Neutrophil (primary cell): ENCODE results near the gene PTPRN2.

Experiments
- H3K27ac ChIP-seq: fragments of 200-600 bp; sonication (generic); 2 replicates; pipeline ENCODE4 v1.5.1; 2016; ENCODE audit warnings: mild to moderate bottlenecking, moderate library complexity
- H3K27me3 ChIP-seq: fragments of 200-600 bp; sonication (generic); 2 replicates; pipeline ENCODE4 v1.6.0; 2016; ENCODE audit warnings: mild to moderate bottlenecking
- H3K36me3 ChIP-seq: fragments of 200-600 bp; sonication (generic); 2 replicates; pipeline ENCODE4 v1.5.1; 2017
- H3K4me1 ChIP-seq, 2 experiments: fragments of 200-600 bp in 1 of 2; sonication (generic) in 1 of 2; 1 replicate in 1 of 2; 2 replicates in 1 of 2; pipeline versions ENCODE4 v1.5.1 to v1.6.1; 2013 to 2016; ENCODE audit warnings: low read depth in 1 of 2, low read length in 1 of 2, mild to moderate bottlenecking in 1 of 2, moderate library complexity in 1 of 2; ENCODE audit not compliant: control insufficient read depth in 1 of 2, insufficient read depth in 1 of 2
- H3K4me3 ChIP-seq, 2 experiments: fragments of 200-600 bp in 1 of 2; sonication (generic) in 1 of 2; 1 replicate in 1 of 2; 2 replicates in 1 of 2; pipeline ENCODE4 v1.5.1; 2013 to 2016; ENCODE audit warnings: low read depth in 1 of 2, low read length in 1 of 2, mild to moderate bottlenecking in 1 of 2, moderate library complexity in 1 of 2
- H3K9me3 ChIP-seq: fragments of 200-600 bp; sonication (generic); 2 replicates; pipeline ENCODE4 v1.5.1; 2016
- CTCF ChIP-seq: fragments of 200-600 bp; sonication (generic); IDR thresholded peaks from 2 replicates; pipeline ENCODE4 v1.5.1; 2016; ENCODE audit warnings: antibody characterized with exemption

PTPRN2 gene

GRCh38 chr7:158098125-158099030 lies 489.2 kb downstream of the PTPRN2 start:
- Histone ChIP-seq H3K27me3 (no peaks in the 10 kb centered on the region), H3K27ac (no peak overlapping the region), H3K36me3 (no peaks in the 10 kb centered on the region), H3K9me3 (no peaks in the 10 kb centered on the region), H3K4me1 (no peaks in the 10 kb centered on the region), H3K4me3 (no peak overlapping the region)
- no peak for TF ChIP-seq CTCF

GRCh38 chr7:158097453-158098124 lies 490.0 kb downstream of the PTPRN2 start:
- Histone ChIP-seq H3K4me1 (no peaks in the 10 kb centered on the region), H3K36me3 (no peaks in the 10 kb centered on the region), H3K4me3 (no peak overlapping the region), H3K27me3 (no peaks in the 10 kb centered on the region), H3K27ac (no peak overlapping the region), H3K9me3 (no peaks in the 10 kb centered on the region)
- TF ChIP-seq CTCF, result no peak

- no peak overlapping the region for H3K4me3 ChIP-seq
- no peaks in the 10 kb centered on the region for H3K4me1 ChIP-seq
- TF ChIP-seq CTCF, result no peak
- H3K9me3 ChIP-seq, result no peaks in the 10 kb centered on the region
- no peaks in the 10 kb centered on the region for H3K27me3 ChIP-seq
- H3K36me3 ChIP-seq, result no peaks in the 10 kb centered on the region
- no peak overlapping the region for H3K27ac ChIP-seq
These were observed 490.5 kb downstream of the PTPRN2 start for GRCh38 chr7:158097106-158097452.

- no peaks in the 10 kb centered on the region for H3K27me3 ChIP-seq
- no peaks in the 10 kb centered on the region for H3K36me3 ChIP-seq
- no peaks in the 10 kb centered on the region for H3K9me3 ChIP-seq
- no peak overlapping the region for H3K4me3 ChIP-seq
- H3K27ac ChIP-seq, result no peak overlapping the region
- no peak for TF ChIP-seq CTCF
- H3K4me1 ChIP-seq, result no peaks in the 10 kb centered on the region
These were observed 491.0 kb downstream of the PTPRN2 start for GRCh38 chr7:158096582-158096981.

- Histone ChIP-seq H3K9me3 (no peaks in the 10 kb centered on the region), H3K36me3 (no peaks in the 10 kb centered on the region), H3K4me1 (no peaks in the 10 kb centered on the region), H3K4me3 (no peak overlapping the region), H3K27me3 (no peaks in the 10 kb centered on the region), H3K27ac (no peak overlapping the region)
- no peak for TF ChIP-seq CTCF
These were observed 492.9 kb downstream of the PTPRN2 start for GRCh38 chr7:158094671-158095226.
